HUDEP-2 (cell line): Measurements from ENCODE around the gene CREBZF.

ENCODE experiments used
- DNase-seq, 76 experiments: peaks; one replicate each; lab custom pipeline; 2025; ENCODE audit not compliant: unreplicated experiment in 76 of 76; lab: John Stamatoyannopoulos, UW

Gene CREBZF, protein sequence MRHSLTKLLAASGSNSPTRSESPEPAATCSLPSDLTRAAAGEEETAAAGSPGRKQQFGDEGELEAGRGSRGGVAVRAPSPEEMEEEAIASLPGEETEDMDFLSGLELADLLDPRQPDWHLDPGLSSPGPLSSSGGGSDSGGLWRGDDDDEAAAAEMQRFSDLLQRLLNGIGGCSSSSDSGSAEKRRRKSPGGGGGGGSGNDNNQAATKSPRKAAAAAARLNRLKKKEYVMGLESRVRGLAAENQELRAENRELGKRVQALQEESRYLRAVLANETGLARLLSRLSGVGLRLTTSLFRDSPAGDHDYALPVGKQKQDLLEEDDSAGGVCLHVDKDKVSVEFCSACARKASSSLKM

DNA sequence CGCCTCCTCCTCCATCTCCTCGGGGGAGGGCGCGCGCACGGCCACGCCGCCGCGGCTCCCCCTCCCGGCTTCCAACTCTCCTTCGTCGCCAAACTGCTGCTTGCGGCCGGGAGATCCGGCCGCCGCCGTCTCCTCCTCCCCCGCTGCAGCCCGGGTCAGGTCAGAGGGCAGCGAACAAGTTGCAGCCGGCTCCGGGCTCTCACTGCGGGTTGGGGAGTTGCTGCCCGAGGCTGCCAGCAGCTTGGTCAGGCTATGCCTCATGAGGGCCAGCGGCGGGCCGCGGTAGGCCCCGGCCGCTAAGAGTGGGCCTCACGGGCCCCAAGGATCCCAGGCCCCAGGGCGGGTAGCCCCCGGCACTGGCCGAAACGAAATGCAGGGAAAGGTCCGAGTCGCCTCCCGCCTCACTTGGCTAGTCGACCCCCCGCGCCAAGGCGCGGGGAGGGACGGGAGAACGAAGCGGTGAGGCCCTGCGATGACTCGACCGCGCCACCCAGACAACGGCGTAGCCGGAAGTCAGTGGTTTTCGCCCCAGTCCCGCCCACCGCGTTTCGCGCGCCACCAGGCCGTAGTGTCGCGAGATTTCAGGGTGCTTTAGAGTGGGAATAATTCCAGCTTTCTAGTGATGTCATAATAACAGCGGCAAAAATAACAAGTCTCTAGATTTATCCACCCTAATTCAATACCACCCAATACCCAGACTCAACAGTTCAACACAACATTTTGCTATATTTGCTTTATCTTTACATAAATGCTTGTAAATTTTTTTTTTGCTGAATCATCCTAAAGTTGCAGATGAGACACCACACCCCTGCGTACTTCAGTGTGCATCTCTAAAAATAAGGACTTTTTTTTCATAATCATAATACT is at the start of gene CREBZF:
TSS of gene CREBZF (minus strand) at position 515 of the 867 bp plus-strand sequence. CDS start at position 261, 254 bp downstream.
- DNase-seq, result peak in 75 of 76 experiments; percentile 28 to 94 (median 86)

DNA sequence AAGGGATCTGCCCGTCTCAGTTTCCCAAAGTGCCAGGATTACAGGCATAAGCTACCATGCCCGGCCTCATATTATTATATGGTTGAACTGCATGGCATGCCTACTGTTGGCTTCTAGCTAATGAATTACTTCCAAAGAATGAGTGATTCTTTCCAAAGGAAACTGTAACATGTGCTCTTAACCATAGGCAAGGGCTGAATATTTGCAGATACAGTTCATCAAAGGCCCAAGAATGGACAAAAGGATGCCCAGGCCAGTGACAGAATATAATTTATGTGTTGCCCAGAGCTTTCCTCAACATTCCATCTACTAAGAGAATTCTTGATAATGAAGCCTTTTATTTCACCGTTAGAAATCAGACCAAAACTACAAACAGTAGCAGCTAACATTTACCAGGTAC is 48.0 kb upstream of the CREBZF start:
- no peak for DNase-seq

DNA sequence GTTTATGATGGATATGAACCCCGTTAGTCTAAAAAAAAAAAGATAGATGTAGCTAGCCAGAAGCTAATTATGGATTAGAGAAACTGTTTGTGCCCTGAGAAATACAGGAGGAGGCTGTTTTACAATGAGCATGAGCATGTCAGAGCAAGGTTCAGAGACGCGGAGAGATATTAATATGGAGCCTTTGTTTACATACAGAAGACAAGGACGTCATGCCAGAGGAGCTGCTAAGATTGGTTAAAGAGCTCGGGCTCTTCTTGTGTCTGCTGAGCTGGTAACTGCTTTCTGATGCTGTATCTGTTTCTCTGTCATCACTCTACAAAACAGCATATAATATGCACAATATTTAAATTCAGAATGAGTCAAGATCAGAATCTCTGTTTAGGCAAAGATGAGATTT is 46.0 kb upstream of the CREBZF start:
- DNase-seq, result no peak

GRCh38 chr11:85709941-85710702 is 45.2 kb upstream of the CREBZF start:
- no peak for DNase-seq

GRCh38 chr11:85705800-85706199 is 40.9 kb upstream of the CREBZF start:
- no peak for DNase-seq

DNA sequence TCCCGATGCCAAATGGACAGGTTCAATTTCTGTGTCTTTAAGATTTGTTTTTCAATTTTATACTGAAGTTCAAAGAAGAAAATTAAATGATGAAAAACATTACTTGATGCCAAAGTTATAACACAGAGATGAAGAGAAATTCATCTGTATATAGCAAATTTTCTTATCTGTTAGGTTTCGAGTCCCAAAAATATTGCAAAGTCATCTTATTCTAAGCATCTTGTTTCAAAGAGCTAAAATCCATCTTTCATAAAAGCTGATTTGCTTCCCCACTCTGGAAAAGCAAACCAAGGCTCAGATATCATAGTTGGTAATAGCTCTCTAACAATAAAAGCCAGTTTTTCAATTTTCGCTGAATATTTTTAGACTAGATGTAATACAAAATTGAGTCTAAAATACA is 40.0 kb upstream of the CREBZF start:
- DNase-seq, result no peak

DNA sequence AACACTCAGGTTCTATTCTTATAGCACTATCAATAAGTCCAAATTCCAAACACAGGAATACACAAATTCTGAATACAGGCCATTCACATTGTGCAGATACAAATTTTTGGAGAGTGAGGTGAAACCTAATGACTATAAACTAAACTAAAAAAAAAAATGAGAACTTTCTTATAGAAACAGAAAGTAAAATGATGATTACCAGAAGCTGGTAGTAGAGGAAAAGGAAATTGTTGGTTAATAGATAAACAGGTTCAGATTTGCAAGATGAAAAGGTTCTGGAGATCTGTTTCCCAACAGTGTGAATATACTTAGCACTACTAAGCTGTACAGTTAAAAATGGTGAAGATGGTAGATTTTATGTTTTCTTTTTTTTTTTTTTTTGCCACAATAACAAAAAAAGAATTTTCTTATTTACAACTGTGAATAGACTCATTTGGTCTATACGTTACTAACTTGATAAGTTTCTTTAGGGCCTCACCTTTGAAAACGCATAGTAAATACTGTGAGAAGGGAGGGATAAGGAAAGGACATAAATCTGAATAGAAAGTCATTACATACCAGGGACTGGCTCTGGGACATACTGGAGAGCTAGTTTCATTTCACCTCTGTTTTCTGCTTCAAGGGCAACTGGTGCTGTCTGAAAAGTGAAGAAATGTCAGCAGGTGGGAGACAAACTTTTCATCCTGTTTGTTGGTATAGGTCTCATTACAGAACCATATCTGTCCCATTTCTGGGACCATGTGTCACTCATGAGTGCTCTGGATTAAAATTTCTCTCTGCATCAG is 35.2 kb upstream of the CREBZF start:
- no peak for DNase-seq

GRCh38 chr11:85698195-85698594 is 33.3 kb upstream of the CREBZF start:
- no peak for DNase-seq

GRCh38 chr11:85697747-85698146 is 32.8 kb upstream of the CREBZF start:
- DNase-seq, result no peak

DNA sequence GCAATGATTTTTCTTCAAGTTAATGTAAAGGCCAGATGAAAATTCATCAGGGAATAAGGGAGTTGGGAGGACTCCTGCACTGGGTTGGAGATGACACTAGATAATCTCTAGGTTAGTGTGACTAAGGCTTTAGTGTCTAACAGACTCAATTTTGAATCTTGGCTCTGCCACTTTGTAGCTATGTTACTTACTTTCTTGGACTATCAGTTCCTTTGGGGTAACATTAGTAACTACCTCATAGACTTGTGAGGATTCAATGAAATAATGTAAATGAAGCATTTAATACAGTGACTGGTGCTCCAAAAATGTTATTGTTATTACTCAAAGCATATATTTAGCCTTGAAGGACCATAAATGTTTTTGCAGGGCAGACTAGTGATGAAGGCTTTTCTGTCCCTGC is 30.6 kb upstream of the CREBZF start:
- DNase-seq, result no peak

GRCh38 chr11:85694385-85694980 is 29.6 kb upstream of the CREBZF start:
- DNase-seq, result peak in 4 of 76 experiments; percentile 0 to 10 (median 3)

DNA sequence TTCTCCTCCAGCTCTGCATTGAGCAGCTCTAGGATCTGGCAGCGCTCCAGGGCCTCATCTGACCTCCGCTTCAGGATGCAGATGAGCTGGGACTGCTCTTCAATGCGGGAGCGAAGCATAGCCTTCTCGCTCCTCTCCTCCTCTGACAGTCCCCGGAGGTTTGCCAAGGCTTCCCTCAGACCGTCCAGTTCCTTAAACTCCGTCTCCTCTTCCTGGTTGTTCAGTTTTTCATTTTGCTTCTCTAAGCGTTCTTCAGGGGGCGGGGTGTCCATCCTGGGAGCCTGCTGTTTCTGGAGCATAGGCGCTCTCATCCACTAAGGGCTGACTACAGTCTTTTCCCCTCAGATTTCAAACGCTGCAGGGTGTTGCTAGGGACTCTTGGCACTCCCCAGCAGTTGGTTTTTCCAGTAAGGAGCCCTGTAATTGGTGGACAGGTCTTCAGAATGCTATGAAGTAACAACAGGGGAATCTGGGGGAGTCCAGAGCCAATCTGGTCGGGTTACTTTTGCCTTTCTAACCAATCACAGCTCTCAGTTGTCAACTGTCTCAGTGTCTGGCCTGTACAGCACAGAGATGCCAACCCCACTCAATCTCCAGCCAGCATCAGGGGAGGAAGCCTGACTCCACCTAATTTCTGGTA is 21.0 kb upstream of the CREBZF start, which contains the start of gene CCDC89:
TSS of gene CCDC89 (minus strand) at position 376 of the 640 bp plus-strand sequence. CDS start at position 311, 65 bp downstream.
- DNase-seq, result no peak

DNA sequence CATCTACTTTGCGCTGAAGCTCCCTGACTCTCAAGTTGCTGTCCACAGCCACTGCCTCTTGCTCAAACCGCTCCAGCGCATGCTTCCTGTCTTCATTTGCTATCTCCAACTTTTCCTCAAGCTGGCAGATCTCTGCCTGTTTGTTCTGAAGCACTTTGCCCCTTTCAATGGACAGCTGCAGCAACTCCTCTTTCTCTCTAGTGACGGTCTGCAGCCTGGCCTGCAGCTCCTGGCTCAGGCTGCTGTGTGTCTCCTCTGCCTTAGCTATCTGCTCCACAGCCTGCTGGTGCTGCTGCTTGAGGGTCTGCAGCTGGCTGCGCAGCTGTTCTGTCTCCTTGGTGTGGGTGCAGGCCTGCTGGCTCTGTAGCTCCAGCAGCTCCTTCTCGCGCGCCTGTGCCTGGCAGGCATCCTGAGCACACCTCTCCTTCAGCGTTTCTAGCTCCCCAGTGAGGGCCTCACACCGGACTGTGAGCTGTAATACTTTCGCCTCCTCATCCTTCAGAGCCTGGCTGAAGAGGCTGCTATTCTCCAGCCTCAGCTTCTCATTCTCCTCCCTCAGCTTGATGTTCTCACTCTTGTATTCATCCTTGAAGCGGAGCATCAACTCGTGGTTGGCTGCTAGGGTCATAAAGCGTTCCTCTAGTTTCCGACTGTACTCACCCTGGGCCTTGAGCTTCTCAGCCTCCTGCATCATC is 20.3 kb upstream of the CREBZF start:
- DNase-seq, result no peak

GRCh38 chr11:85682330-85683305 is 17.7 kb upstream of the CREBZF start:
- no peak for DNase-seq

DNA sequence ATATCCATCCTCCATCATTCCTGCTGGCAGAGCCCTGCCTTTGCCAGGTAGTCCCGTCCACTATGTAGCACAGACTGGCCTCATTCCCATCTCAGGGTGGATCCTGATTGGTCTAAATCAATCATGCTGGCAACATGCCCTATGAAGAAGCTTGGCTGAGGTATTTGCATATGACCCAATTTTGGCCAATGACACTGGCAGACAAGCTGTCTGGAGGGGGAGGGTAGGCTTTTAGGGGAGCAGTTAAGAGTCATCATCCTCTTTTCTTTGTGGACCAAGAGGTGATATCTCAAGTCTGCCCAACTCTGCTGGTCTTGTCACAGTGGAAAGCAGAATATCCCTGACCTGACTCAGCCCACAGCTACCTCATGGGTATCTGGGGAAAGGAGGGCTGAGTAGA is 16.0 kb upstream of the CREBZF start:
- DNase-seq, result peak in 1 of 76 experiments; percentile 25

- DNase-seq, result no peak
Measured at GRCh38 chr11:85679576-85679975, 14.6 kb upstream of the CREBZF start.

GRCh38 chr11:85673393-85673792 is 8.5 kb upstream of the CREBZF start:
- DNase-seq, result no peak
